Measurements from ENCODE around the gene FAT4.

GRCh38 chr4:125355791-125356190, 41.0 kb downstream of the FAT4 start:
- TF ChIP-seq CTCF (IDR thresholded peaks at IDR 0.05) = no peak
- TF ChIP-seq ZFX (IDR thresholded peaks at IDR 0.05; ENCODE audit: borderline replicate concordance) = no peak
